ENCODE measurements around the gene ARL15. TPM values are rescaled to one million over a fixed set of nuclear protein-coding genes. Genes with fewer than 3 reads are reported as not detected.
"Not testable (repeated sequence)": the region's sequence is repeated elsewhere in the genome, so short reads cannot be mapped to it uniquely, and the experiment has no call there.

ARL15 gene
- polyA plus RNA-seq, 4 donors = 25.7 to 39.3 (median 30.9) TPM

GRCh38 chr5:54103871-54104270 lies 206.5 kb downstream of the ARL15 start:
- DNase-seq (ENCODE audit: low read depth in 4 of 4, low spot score in 3 of 4) = no peak

GRCh38 chr5:54098267-54098666 lies 212.1 kb downstream of the ARL15 start:
- DNase-seq (ENCODE audit: low read depth in 4 of 4, low spot score in 3 of 4) = peak in 2 of 4 donors; percentile 18 to 22

GRCh38 chr5:54095969-54096368 lies 214.4 kb downstream of the ARL15 start:
- DNase-seq (ENCODE audit: low read depth in 4 of 4, low spot score in 3 of 4) = no peak

- no peak for DNase-seq (ENCODE audit: low read depth in 4 of 4, low spot score in 3 of 4)
Observed at GRCh38 chr5:54094706-54095105, 215.7 kb downstream of the ARL15 start.

GRCh38 chr5:54093861-54094260 lies 216.5 kb downstream of the ARL15 start:
- DNase-seq (ENCODE audit: low read depth in 4 of 4, low spot score in 3 of 4) = no peak

- no peak for DNase-seq (ENCODE audit: low read depth in 4 of 4, low spot score in 3 of 4)
Observed at GRCh38 chr5:54093081-54093492, 217.3 kb downstream of the ARL15 start.

GRCh38 chr5:54091307-54092130 lies 218.9 kb downstream of the ARL15 start:
- DNase-seq (ENCODE audit: low read depth in 4 of 4, low spot score in 3 of 4) = no peak

- DNase-seq (ENCODE audit: low read depth in 4 of 4, low spot score in 3 of 4) = no peak
Observed at GRCh38 chr5:54090495-54091120, 219.8 kb downstream of the ARL15 start.

- no peak for DNase-seq (ENCODE audit: low read depth in 4 of 4, low spot score in 3 of 4)
Observed at GRCh38 chr5:54088081-54088480, 222.3 kb downstream of the ARL15 start.

- DNase-seq (ENCODE audit: low read depth in 4 of 4, low spot score in 3 of 4) = no peak
Observed at GRCh38 chr5:54087436-54087835, 222.9 kb downstream of the ARL15 start.

- no peak for DNase-seq (ENCODE audit: low read depth in 4 of 4, low spot score in 3 of 4)
Observed at GRCh38 chr5:54086191-54086590, 224.2 kb downstream of the ARL15 start.

GRCh38 chr5:54084696-54085095 lies 225.7 kb downstream of the ARL15 start:
- DNase-seq (ENCODE audit: low read depth in 4 of 4, low spot score in 3 of 4) = no peak

- no peak for DNase-seq (ENCODE audit: low read depth in 4 of 4, low spot score in 3 of 4)
Observed at GRCh38 chr5:54083851-54084250, 226.5 kb downstream of the ARL15 start.

GRCh38 chr5:54083245-54083644 lies 227.1 kb downstream of the ARL15 start:
- DNase-seq (ENCODE audit: low read depth in 4 of 4, low spot score in 3 of 4) = no peak

- DNase-seq (ENCODE audit: low read depth in 4 of 4, low spot score in 3 of 4) = no peak
Observed at GRCh38 chr5:54081415-54081814, 229.0 kb downstream of the ARL15 start.

- DNase-seq (ENCODE audit: low read depth in 4 of 4, low spot score in 3 of 4) = no peak
Observed at GRCh38 chr5:54080831-54081230, 229.5 kb downstream of the ARL15 start.

- no peak for DNase-seq (ENCODE audit: low read depth in 4 of 4, low spot score in 3 of 4)
Observed at GRCh38 chr5:54073735-54074134, 236.6 kb downstream of the ARL15 start.

GRCh38 chr5:54073131-54073530 lies 237.2 kb downstream of the ARL15 start:
- no peak for DNase-seq (ENCODE audit: low read depth in 4 of 4, low spot score in 3 of 4)

GRCh38 chr5:54066433-54066832 lies 243.9 kb downstream of the ARL15 start:
- DNase-seq (ENCODE audit: low read depth in 4 of 4, low spot score in 3 of 4) = no peak

GRCh38 chr5:54063817-54064216 lies 246.6 kb downstream of the ARL15 start:
- no peak for DNase-seq (ENCODE audit: low read depth in 4 of 4, low spot score in 3 of 4)

GRCh38 chr5:54062958-54063357 lies 247.4 kb downstream of the ARL15 start:
- DNase-seq (ENCODE audit: low read depth in 4 of 4, low spot score in 3 of 4) = no peak

GRCh38 chr5:54060919-54061318 lies 249.5 kb downstream of the ARL15 start:
- DNase-seq (ENCODE audit: low read depth in 4 of 4, low spot score in 3 of 4) = not testable (repeated sequence)

Measured in left renal pelvis (tissue), 4 donors.